IMR-90 (cell line): ENCODE measurements around the gene PLCB2. TPM values are rescaled to one million over a fixed set of nuclear protein-coding genes. Genes with fewer than 3 reads are reported as not detected.

Experiments used
- ATAC-seq: fragments of 200-7000 bp; cut with Tn5 transposase; 2 replicates; pipeline ENCODE4 v1.9.1; 2020; ENCODE audit warnings: low read depth, mild to moderate bottlenecking, moderate library complexity
- BruUV-seq: library from RNA; stranded (reverse); fragments of 400-500 nt; replicated peaks from 2 replicates; lab custom pipeline; 2021; lab: Mats Ljungman, UMichigan
- CTCF ChIA-PET: fragments of 300-600 bp; formaldehyde crosslinking; extraction: SDS; loops from one replicate; lab custom pipeline; 2021; ENCODE audit warnings: antibody characterized with exemption; lab: Yijun Ruan, JAX
- POLR2A ChIA-PET: fragments of 300-600 bp; sonication (Branson Sonifier 250); formaldehyde crosslinking; loops from one replicate; lab custom pipeline; 2022; ENCODE audit warnings: antibody characterized with exemption; ENCODE audit not compliant: unreplicated experiment; lab: Charles Lee
- DNase-seq: peaks from one replicate; pipeline ENCODE4 v3.0.0; 2013
- H2AFZ ChIP-seq: replicated peaks from 2 replicates; pipeline ENCODE3; 2013; ENCODE audit warnings: low read length, mild to moderate bottlenecking; ENCODE audit not compliant: poor library complexity
- H2AK5ac ChIP-seq: 2 replicates; pipeline ENCODE4 v1.6.1; 2013; ENCODE audit warnings: low read depth, low read length, inconsistent platforms
- H2AK9ac ChIP-seq: replicated peaks from 2 replicates; pipeline ENCODE3; 2013; ENCODE audit warnings: mild to moderate bottlenecking, low read depth, low read length, moderate library complexity; ENCODE audit not compliant: poor library complexity
- H2BK120ac ChIP-seq: 2 replicates; pipeline ENCODE4 v1.6.1; 2013; ENCODE audit warnings: low read depth, low read length, inconsistent platforms
- H2BK15ac ChIP-seq: 3 replicates; pipeline ENCODE4 v1.6.1; 2013; ENCODE audit warnings: low read depth, low read length, inconsistent platforms
- H2BK20ac ChIP-seq: 2 replicates; pipeline ENCODE4 v1.6.1; 2013; ENCODE audit warnings: low read depth, mild to moderate bottlenecking, inconsistent platforms, low read length, moderate library complexity
- H2BK5ac ChIP-seq: 2 replicates; pipeline ENCODE4 v1.6.1; 2013; ENCODE audit warnings: mild to moderate bottlenecking, low read depth, low read length, inconsistent platforms; ENCODE audit not compliant: poor library complexity, severe bottlenecking
- H3K14ac ChIP-seq: replicated peaks from 2 replicates; pipeline ENCODE4 v1.6.1; 2013; ENCODE audit warnings: low read depth, low read length, inconsistent platforms
- H3K18ac ChIP-seq: 2 replicates; pipeline ENCODE4 v1.6.1; 2013; ENCODE audit warnings: low read depth, low read length, control low read depth
- H3K23ac ChIP-seq: 2 replicates; pipeline ENCODE4 v1.6.1; 2013; ENCODE audit warnings: low read depth, low read length, inconsistent platforms
- H3K27ac ChIP-seq: 2 replicates; pipeline ENCODE4 v1.5.1; 2013; ENCODE audit warnings: mild to moderate bottlenecking, control low read depth, low read length; ENCODE audit not compliant: insufficient read depth
- H3K27me3 ChIP-seq: 2 replicates; pipeline ENCODE4 v1.6.1; 2013; ENCODE audit warnings: low read length; ENCODE audit not compliant: control insufficient read depth, insufficient read depth
- H3K36me3 ChIP-seq: 2 replicates; pipeline ENCODE4 v1.6.1; 2013; ENCODE audit warnings: low read length, mixed read lengths; ENCODE audit not compliant: control insufficient read depth, insufficient read depth
- H3K4ac ChIP-seq: 2 replicates; pipeline ENCODE4 v1.6.1; 2013; ENCODE audit warnings: low read depth, low read length, inconsistent platforms
- H3K4me1 ChIP-seq: 2 replicates; pipeline ENCODE4 v1.6.1; 2013; ENCODE audit warnings: low read length, mixed read lengths; ENCODE audit not compliant: control insufficient read depth, insufficient read depth
- H3K4me2 ChIP-seq: 2 replicates; pipeline ENCODE4 v1.6.1; 2013; ENCODE audit warnings: low read depth, mild to moderate bottlenecking, control low read depth, low read length, moderate library complexity
- H3K4me3 ChIP-seq: 2 replicates; pipeline ENCODE4 v1.5.1; 2013; ENCODE audit warnings: low read depth, mild to moderate bottlenecking, control low read depth, low read length, moderate library complexity; ENCODE audit not compliant: insufficient read depth
- H3K56ac ChIP-seq: 2 replicates; pipeline ENCODE4 v1.6.1; 2013; ENCODE audit warnings: low read length, inconsistent platforms; ENCODE audit not compliant: insufficient read depth; ENCODE audit errors: extremely low read depth
- H3K79me1 ChIP-seq, 2 experiments: 2 replicates each; pipeline ENCODE4 v1.6.1; 2013; ENCODE audit warnings: low read length in 2 of 2, inconsistent platforms in 1 of 2, low read depth in 1 of 2
- H3K9ac ChIP-seq: 2 replicates; pipeline ENCODE4 v1.6.1; 2013; ENCODE audit warnings: low read depth, low read length, control low read depth
- H3K9me1 ChIP-seq: 2 replicates; pipeline ENCODE4 v1.6.1; 2013; ENCODE audit warnings: low read length, inconsistent platforms; ENCODE audit not compliant: insufficient read depth
- H3K9me3 ChIP-seq: 2 replicates; pipeline ENCODE4 v1.6.1; 2013; ENCODE audit warnings: low read length; ENCODE audit not compliant: control insufficient read depth, insufficient read depth
- H4K20me1 ChIP-seq: 2 replicates; pipeline ENCODE4 v1.6.1; 2013; ENCODE audit warnings: low read length, inconsistent platforms; ENCODE audit not compliant: insufficient read depth
- H4K5ac ChIP-seq: 2 replicates; pipeline ENCODE4 v1.6.1; 2013; ENCODE audit warnings: mild to moderate bottlenecking, low read depth, low read length, control low read depth
- H4K8ac ChIP-seq, 2 experiments: 2 replicates each; pipeline ENCODE4 v1.6.1; 2013; ENCODE audit warnings: low read depth in 2 of 2, low read length in 2 of 2, control low read depth in 1 of 2, inconsistent platforms in 1 of 2
- H4K91ac ChIP-seq: 2 replicates; pipeline ENCODE4 v1.6.1; 2013; ENCODE audit warnings: low read depth, low read length, inconsistent platforms; ENCODE audit not compliant: insufficient read depth
- CEBPB ChIP-seq: IDR thresholded peaks from 2 replicates; pipeline ENCODE4 v1.6.1; 2012; ENCODE audit warnings: low read depth, low read length, improper control_type of control experiment
- CHD1 ChIP-seq: IDR thresholded peaks from 2 replicates; pipeline ENCODE4 v1.6.1; 2012; ENCODE audit warnings: low read depth, low read length, improper control_type of control experiment
- CTCF ChIP-seq: conservative IDR thresholded peaks from 2 replicates; pipeline ENCODE4 v1.5.1; 2012; ENCODE audit warnings: mild to moderate bottlenecking, low read depth, low read length, improper control_type of control experiment
- MAFK ChIP-seq: IDR thresholded peaks from 2 replicates; pipeline ENCODE4 v1.6.1; 2012; ENCODE audit warnings: low read depth, low read length, improper control_type of control experiment
- MXI1 ChIP-seq: IDR thresholded peaks from 2 replicates; pipeline ENCODE4 v1.6.1; 2012; ENCODE audit warnings: low read depth, mild to moderate bottlenecking, low read length, moderate library complexity, borderline replicate concordance
- RAD21 ChIP-seq: IDR thresholded peaks from 2 replicates; pipeline ENCODE4 v1.6.1; 2012; ENCODE audit warnings: low read length, improper control_type of control experiment
- RCOR1 ChIP-seq: IDR thresholded peaks from 2 replicates; pipeline ENCODE4 v1.6.1; 2012; ENCODE audit warnings: mild to moderate bottlenecking, low read length, improper control_type of control experiment; ENCODE audit not compliant: insufficient replicate concordance
- RFX5 ChIP-seq: IDR thresholded peaks from 2 replicates; pipeline ENCODE4 v1.8.0; 2012; ENCODE audit warnings: low read depth, mild to moderate bottlenecking, low read length, moderate library complexity
- SMC3 ChIP-seq: fragments of 150-350 bp; IDR thresholded peaks from 2 replicates; pipeline ENCODE4 v1.6.1; 2016; ENCODE audit warnings: low read depth, mild to moderate bottlenecking, antibody characterized with exemption, low read length, moderate library complexity
- USF2 ChIP-seq: fragments of 150-350 bp; IDR thresholded peaks from 2 replicates; pipeline ENCODE4 v1.6.1; 2017; ENCODE audit warnings: mild to moderate bottlenecking, antibody characterized with exemption, low read length, low read depth
- WGBS, 2 experiments: methylation state at CpG; one replicate each; pipeline versions ENCODE4 v1.1.5 to v1.1.7; 2013; ENCODE audit warnings: missing lambda C conversion rate in 2 of 2; ENCODE audit not compliant: insufficient read length in 1 of 2; ENCODE audit errors: extremely low coverage in 2 of 2; 5-methylcytosine and 5-hydroxymethylcytosine counted together
- dilution Hi-C: fragments of 300-500 bp; cut with HindIII; formaldehyde crosslinking; loops from one replicate; pipeline ENCODE4 v1.14.3; 2018; ENCODE audit warnings: low sequenced_read_pairs; ENCODE audit not compliant: unreplicated experiment
- in situ Hi-C: fragments of 300-500 bp; cut with MboI; formaldehyde crosslinking; loops from 3 replicates; pipeline ENCODE4 v1.14.3; 2019; ENCODE audit warnings: low sequenced_read_pairs, inconsistent platforms, mixed read lengths
- intact Hi-C: fragments of 100-400 bp; cut with micrococcal nuclease; formaldehyde crosslinking; loops from 2 replicates; pipeline ENCODE4 v1.10.0; 2022
- polyA plus RNA-seq, 3 experiments: library from polyadenylated mRNA; depleted of rRNA; stranded (reverse); fragments of >200 nt; gene quantifications; 2 replicates each; pipeline ENCODE4 v1.2.3, GENCODE V29; 2012; ENCODE audit warnings: low replicate concordance in 1 of 3
- total RNA-seq: library from RNA; depleted of rRNA; stranded (reverse); fragments of >200 nt; gene quantifications from 2 replicates; pipeline ENCODE4 v1.2.3, GENCODE V29; 2012
- TF ChIP-seq, protein P1 (sequence below): fragments of 150-350 bp; IDR thresholded peaks from 2 replicates; pipeline ENCODE4 v1.6.1; 2016; ENCODE audit warnings: low read depth, mild to moderate bottlenecking, low read length, moderate library complexity, borderline replicate concordance

PLCB2 gene
- total and polyA plus RNA-seq, 2 of the 4 experiments (the other 2 are of a cell fraction): 0.18 to 1.4 TPM

- Histone ChIP-seq H3K4ac (no peak overlapping the region), H2BK15ac (no peak overlapping the region), H3K27me3 (peaks cover 75% of the 10 kb centered on the region), H3K9me3 (no peaks in the 10 kb centered on the region), H3K9me1 (no peaks in the 10 kb centered on the region), H3K4me3 (no peak overlapping the region), H3K27ac (no peak overlapping the region), H3K79me1 (no peaks in the 10 kb centered on the region), H2BK120ac (no peak overlapping the region), H3K23ac (no peak overlapping the region), H3K4me2 (no peak overlapping the region), H3K36me3 (no peaks in the 10 kb centered on the region), H2AK9ac (peak overlapping the region; percentile 52), H3K56ac (no peak overlapping the region), H4K20me1 (no peaks in the 10 kb centered on the region), H4K8ac (no peak overlapping the region), H2BK5ac (no peak overlapping the region), H3K18ac (no peak overlapping the region), H3K4me1 (no peaks in the 10 kb centered on the region), H2AK5ac (no peak overlapping the region), H4K91ac (no peak overlapping the region), H2AFZ (no peak overlapping the region), H2BK20ac (no peak overlapping the region), H3K9ac (no peak overlapping the region), H3K14ac (no peak overlapping the region), H4K5ac (no peak overlapping the region)
- TF ChIP-seq, protein P1, sequence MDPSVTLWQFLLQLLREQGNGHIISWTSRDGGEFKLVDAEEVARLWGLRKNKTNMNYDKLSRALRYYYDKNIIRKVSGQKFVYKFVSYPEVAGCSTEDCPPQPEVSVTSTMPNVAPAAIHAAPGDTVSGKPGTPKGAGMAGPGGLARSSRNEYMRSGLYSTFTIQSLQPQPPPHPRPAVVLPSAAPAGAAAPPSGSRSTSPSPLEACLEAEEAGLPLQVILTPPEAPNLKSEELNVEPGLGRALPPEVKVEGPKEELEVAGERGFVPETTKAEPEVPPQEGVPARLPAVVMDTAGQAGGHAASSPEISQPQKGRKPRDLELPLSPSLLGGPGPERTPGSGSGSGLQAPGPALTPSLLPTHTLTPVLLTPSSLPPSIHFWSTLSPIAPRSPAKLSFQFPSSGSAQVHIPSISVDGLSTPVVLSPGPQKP: no peak
- TF ChIP-seq MXI1 (no peak), USF2 (no peak), RAD21 (no peak), RCOR1 (no peak), CEBPB (no peak), SMC3 (no peak), CHD1 (no peak), RFX5 (no peak), MAFK (no peak), CTCF (no peak)
- 80% methylated on average over 2 of the region's 3 CpGs; no CpG with 5 or more reads in 1 of the 2 experiments for WGBS, 2 experiments
- ChIA-PET POLR2A (no interaction called here), CTCF (interaction anchor here (0.5 to 1.6 kb wide), 3 partner anchors 13 to 177 kb away, joined by 3 to 4 read pairs (median 4); no protein-coding TSS in a partner anchor)
- no TSS peak for BruUV-seq
- DNase-seq (no peak), ATAC-seq (no peak)
- intact Hi-C loops: no loop called here
- in situ Hi-C loops: no loop called here
- dilution Hi-C loops: no loop called here
Measured at GRCh38 chr15:40292246-40292645, 15.5 kb downstream of the PLCB2 start.
